Measurements from ENCODE around the gene C11orf21.
"Not testable (repeated sequence)": the region's sequence is repeated elsewhere in the genome, so short reads cannot be mapped to it uniquely, and the experiment has no call there.

Gene C11orf21

DNA sequence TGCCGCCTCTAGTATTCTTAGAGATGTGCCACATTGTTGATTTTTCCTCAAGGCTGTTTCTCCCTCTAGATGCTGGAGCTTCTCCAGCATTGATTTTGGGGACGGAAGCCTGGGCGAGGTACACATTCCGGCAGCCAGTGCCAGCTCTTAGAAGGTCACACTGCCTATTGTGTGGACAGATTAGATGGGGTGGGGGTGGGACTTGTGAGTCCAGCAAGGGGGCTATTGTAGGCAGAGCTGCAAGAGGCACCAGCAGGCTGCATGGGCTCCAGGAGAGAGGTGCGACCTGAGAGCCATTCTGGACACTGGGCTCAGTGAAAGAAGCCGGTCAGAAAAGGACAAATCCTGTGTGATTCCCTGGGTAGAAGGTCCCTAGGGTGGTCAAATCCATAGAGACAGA is 12.4 kb downstream of the C11orf21 start:
- Histone ChIP-seq H3K9me2 (replicated peaks; ENCODE audit: low read depth, low read length) (no peaks in the 10 kb centered on the region), H3F3A (ENCODE audit: low read depth) (no peaks in the 10 kb centered on the region), H3K9me3 (ENCODE audit: insufficient read depth, low read depth, low read length) (no peaks in the 10 kb centered on the region), H3K79me2 (ENCODE audit: insufficient read depth, low read length) (no peaks in the 10 kb centered on the region), H3K4me1 (ENCODE audit: insufficient read depth, low read length, poor library complexity, severe bottlenecking) (no peaks in the 10 kb centered on the region), H3K27me3 (ENCODE audit: insufficient read depth, low read length, poor library complexity, severe bottlenecking) (no peaks in the 10 kb centered on the region), H3K4me2 (ENCODE audit: low read depth, low read length, poor library complexity, severe bottlenecking) (no peak overlapping the region), H3K9ac (ENCODE audit: low read depth, low read length, poor library complexity, severe bottlenecking) (no peak overlapping the region), H3K36me3 (ENCODE audit: insufficient read depth, low read length) (no peaks in the 10 kb centered on the region), H4K20me1 (ENCODE audit: insufficient read depth, low read length, poor library complexity, severe bottlenecking) (no peaks in the 10 kb centered on the region), H3K4me3 (ENCODE audit: low read length, poor library complexity, severe bottlenecking) (no peak overlapping the region), H2AFZ (ENCODE audit: low read length) (no peak overlapping the region)
- TF ChIP-seq EZH2phosphoT487 (IDR thresholded peaks at IDR 0.05; ENCODE audit: borderline replicate concordance): no peak
- TF ChIP-seq, protein P1, sequence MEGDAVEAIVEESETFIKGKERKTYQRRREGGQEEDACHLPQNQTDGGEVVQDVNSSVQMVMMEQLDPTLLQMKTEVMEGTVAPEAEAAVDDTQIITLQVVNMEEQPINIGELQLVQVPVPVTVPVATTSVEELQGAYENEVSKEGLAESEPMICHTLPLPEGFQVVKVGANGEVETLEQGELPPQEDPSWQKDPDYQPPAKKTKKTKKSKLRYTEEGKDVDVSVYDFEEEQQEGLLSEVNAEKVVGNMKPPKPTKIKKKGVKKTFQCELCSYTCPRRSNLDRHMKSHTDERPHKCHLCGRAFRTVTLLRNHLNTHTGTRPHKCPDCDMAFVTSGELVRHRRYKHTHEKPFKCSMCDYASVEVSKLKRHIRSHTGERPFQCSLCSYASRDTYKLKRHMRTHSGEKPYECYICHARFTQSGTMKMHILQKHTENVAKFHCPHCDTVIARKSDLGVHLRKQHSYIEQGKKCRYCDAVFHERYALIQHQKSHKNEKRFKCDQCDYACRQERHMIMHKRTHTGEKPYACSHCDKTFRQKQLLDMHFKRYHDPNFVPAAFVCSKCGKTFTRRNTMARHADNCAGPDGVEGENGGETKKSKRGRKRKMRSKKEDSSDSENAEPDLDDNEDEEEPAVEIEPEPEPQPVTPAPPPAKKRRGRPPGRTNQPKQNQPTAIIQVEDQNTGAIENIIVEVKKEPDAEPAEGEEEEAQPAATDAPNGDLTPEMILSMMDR (conservative IDR thresholded peaks at IDR 0.05; ENCODE audit: low read length): no peak

DNA sequence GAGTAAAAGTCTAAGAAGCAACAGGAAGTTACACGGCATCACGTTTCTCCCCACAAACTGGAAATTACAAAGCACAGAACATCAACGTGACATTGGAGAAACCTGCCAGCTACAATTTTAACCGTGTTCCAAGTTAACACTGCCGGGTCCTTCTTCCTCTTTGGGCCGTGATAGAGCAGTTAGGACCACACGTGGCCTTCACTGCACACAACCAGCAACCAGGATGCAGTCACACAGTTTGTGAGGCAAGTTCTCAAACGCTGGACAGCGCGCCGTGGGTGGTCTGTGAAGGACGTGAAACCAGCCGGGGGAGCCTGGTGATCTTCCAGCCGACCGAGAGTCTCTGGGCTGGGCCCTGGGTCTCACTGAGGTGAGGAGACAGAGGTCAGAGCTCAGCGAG is 14.6 kb downstream of the C11orf21 start:
- H3K9me3 ChIP-seq (ENCODE audit: insufficient read depth, low read depth, low read length): no peaks in the 10 kb centered on the region
- no peaks in the 10 kb centered on the region for H4K20me1 ChIP-seq (ENCODE audit: insufficient read depth, low read length, poor library complexity, severe bottlenecking)
- no peak overlapping the region for H3K4me3 ChIP-seq (ENCODE audit: low read length, poor library complexity, severe bottlenecking)
- no peaks in the 10 kb centered on the region for H3K36me3 ChIP-seq (ENCODE audit: insufficient read depth, low read length)
- H2AFZ ChIP-seq (ENCODE audit: low read length): no peak overlapping the region
- no peaks in the 10 kb centered on the region for H3K79me2 ChIP-seq (ENCODE audit: insufficient read depth, low read length)
- no peaks in the 10 kb centered on the region for H3K4me1 ChIP-seq (ENCODE audit: insufficient read depth, low read length, poor library complexity, severe bottlenecking)
- H3F3A ChIP-seq (ENCODE audit: low read depth): no peaks in the 10 kb centered on the region
- TF ChIP-seq, protein P1 (conservative IDR thresholded peaks at IDR 0.05; ENCODE audit: low read length): no peak
- no peak for TF ChIP-seq EZH2phosphoT487 (IDR thresholded peaks at IDR 0.05; ENCODE audit: borderline replicate concordance)
- H3K27me3 ChIP-seq (ENCODE audit: insufficient read depth, low read length, poor library complexity, severe bottlenecking): no peaks in the 10 kb centered on the region
- H3K4me2 ChIP-seq (ENCODE audit: low read depth, low read length, poor library complexity, severe bottlenecking): no peak overlapping the region
- H3K9ac ChIP-seq (ENCODE audit: low read depth, low read length, poor library complexity, severe bottlenecking): no peak overlapping the region
- H3K9me2 ChIP-seq (replicated peaks; ENCODE audit: low read depth, low read length): no peaks in the 10 kb centered on the region

DNA sequence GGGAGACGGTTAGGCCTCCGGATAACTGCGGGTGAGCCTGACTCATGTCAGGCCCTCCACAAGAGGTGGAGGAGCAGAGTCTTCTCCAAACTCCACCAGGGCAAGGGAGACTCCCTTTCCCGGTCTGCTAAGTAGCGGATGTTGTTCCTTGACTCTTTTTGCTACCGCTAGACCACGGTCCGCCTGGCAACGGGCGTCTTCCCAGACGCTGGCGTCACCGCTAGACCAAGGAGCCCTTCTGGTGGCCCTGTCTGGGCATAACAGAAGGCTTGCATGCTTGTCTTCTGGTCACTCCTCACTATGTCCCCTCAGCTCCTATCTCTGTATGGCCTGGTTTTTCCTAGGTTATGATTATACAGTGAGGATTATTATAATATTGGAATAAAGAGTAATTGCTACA is 15.4 kb downstream of the C11orf21 start:
- H3K4me2 ChIP-seq (ENCODE audit: low read depth, low read length, poor library complexity, severe bottlenecking); H3K27me3 ChIP-seq (ENCODE audit: insufficient read depth, low read length, poor library complexity, severe bottlenecking); H3K36me3 ChIP-seq (ENCODE audit: insufficient read depth, low read length); H3K4me3 ChIP-seq (ENCODE audit: low read length, poor library complexity, severe bottlenecking); H3K9ac ChIP-seq (ENCODE audit: low read depth, low read length, poor library complexity, severe bottlenecking); H3K9me3 ChIP-seq (ENCODE audit: insufficient read depth, low read depth, low read length); H3K9me2 ChIP-seq (replicated peaks; ENCODE audit: low read depth, low read length); H4K20me1 ChIP-seq (ENCODE audit: insufficient read depth, low read length, poor library complexity, severe bottlenecking); H3K4me1 ChIP-seq (ENCODE audit: insufficient read depth, low read length, poor library complexity, severe bottlenecking); H2AFZ ChIP-seq (ENCODE audit: low read length); H3K79me2 ChIP-seq (ENCODE audit: insufficient read depth, low read length); H3F3A ChIP-seq (ENCODE audit: low read depth): not testable (repeated sequence)

DNA sequence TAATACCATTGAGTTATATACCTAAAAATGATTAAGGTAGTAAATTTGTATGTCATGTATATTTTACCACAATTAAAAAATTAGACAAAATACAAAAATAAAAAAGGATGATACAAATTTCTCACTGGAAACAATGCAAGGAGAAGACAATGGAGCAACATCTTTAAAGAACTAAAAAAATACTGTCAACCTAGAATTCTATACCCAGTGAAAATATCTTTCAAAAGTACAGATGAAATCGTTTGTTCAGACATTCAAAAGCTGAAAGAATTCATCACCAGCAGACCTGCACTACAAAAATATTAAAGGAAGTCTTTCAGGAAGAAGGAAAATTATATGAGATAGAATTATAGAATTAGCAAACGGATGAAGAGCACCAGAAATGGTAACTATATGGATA is 21.5 kb downstream of the C11orf21 start:
- Histone ChIP-seq H3K4me2 (ENCODE audit: low read depth, low read length, poor library complexity, severe bottlenecking) (no peak overlapping the region), H3F3A (ENCODE audit: low read depth) (no peaks in the 10 kb centered on the region), H3K4me3 (ENCODE audit: low read length, poor library complexity, severe bottlenecking) (no peak overlapping the region), H4K20me1 (ENCODE audit: insufficient read depth, low read length, poor library complexity, severe bottlenecking) (no peaks in the 10 kb centered on the region), H3K9me3 (ENCODE audit: insufficient read depth, low read depth, low read length) (peaks cover 4% of the 10 kb centered on the region; the same call in 1 of the 2 replicates), H3K9me2 (replicated peaks; ENCODE audit: low read depth, low read length) (no peaks in the 10 kb centered on the region), H3K79me2 (ENCODE audit: insufficient read depth, low read length) (no peaks in the 10 kb centered on the region), H3K9ac (ENCODE audit: low read depth, low read length, poor library complexity, severe bottlenecking) (no peak overlapping the region), H3K27me3 (ENCODE audit: insufficient read depth, low read length, poor library complexity, severe bottlenecking) (no peaks in the 10 kb centered on the region), H3K4me1 (ENCODE audit: insufficient read depth, low read length, poor library complexity, severe bottlenecking) (peaks cover 6% of the 10 kb centered on the region), H3K36me3 (ENCODE audit: insufficient read depth, low read length) (no peaks in the 10 kb centered on the region), H2AFZ (ENCODE audit: low read length) (no peak overlapping the region)
- TF ChIP-seq, protein P1 (conservative IDR thresholded peaks at IDR 0.05; ENCODE audit: low read length): no peak
- no peak for TF ChIP-seq EZH2phosphoT487 (IDR thresholded peaks at IDR 0.05; ENCODE audit: borderline replicate concordance)
